Measurements from ENCODE around the gene FHDC1.

FHDC1 gene

DNA sequence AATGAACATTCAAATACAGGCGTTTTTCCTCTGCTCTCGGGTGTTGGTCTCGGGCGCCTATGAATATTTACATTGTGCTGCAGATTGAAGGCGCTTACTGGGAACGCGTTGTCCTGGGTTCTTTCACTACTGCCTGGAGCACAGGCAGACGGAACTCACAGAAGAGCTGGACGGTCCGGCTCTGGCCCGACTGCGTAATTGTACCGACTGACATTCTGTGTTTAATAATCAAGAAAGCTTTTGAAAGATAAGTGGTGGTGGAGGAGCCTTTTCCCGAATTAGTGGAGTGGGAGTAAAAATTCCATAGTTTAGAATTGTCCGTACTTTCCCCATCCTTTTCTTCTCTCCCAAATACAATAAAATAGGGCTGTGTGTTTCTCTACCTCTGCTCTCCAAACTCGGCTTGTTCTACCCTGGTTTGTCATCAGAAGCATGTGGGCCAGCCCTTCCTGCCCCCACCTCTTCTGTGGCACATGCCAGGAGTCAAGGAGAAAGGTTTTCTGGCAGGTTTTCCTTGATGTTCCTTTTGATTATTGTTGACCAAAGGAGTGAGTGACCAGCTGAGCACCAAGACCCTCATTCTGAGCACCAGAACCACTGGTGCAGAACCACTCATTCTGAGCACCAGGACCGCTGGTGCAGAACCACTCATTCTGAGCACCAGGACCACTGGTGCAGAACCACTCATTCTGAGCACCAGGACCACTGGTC, 2.3 kb downstream of the FHDC1 start:
- H4K20me1 ChIP-seq (ENCODE audit: insufficient read depth, low read length) = 0 out of 2 replicates have a peak, but pooled peaks cover 5% of the 10 kb centered on the region
- no peaks in the 10 kb centered on the region for H3K9me3 ChIP-seq (ENCODE audit: insufficient read depth, low read length)
- H3K4me1 ChIP-seq (ENCODE audit: low read length) = peaks cover 12% of the 10 kb centered on the region
- H3K9ac ChIP-seq (ENCODE audit: low read length) = 0 out of 2 replicates have a peak overlapping the region, but pooled peaks have one; percentile 5
- no peaks in the 10 kb centered on the region for H3K79me2 ChIP-seq (ENCODE audit: low read length)
- H3K27me3 ChIP-seq (ENCODE audit: low read depth, low read length) = peaks cover 68% of the 10 kb centered on the region
- H2AFZ ChIP-seq (ENCODE audit: low read depth, low read length) = no peak overlapping the region
- H3K36me3 ChIP-seq (replicated peaks; ENCODE audit: low read depth, low read length) = no peaks in the 10 kb centered on the region
- peak overlapping the region; percentile 80 for H3K4me3 ChIP-seq (ENCODE audit: low read length)
- peak overlapping the region; percentile 96 for H3K4me2 ChIP-seq (ENCODE audit: low read length)
- TF ChIP-seq, protein P1, sequence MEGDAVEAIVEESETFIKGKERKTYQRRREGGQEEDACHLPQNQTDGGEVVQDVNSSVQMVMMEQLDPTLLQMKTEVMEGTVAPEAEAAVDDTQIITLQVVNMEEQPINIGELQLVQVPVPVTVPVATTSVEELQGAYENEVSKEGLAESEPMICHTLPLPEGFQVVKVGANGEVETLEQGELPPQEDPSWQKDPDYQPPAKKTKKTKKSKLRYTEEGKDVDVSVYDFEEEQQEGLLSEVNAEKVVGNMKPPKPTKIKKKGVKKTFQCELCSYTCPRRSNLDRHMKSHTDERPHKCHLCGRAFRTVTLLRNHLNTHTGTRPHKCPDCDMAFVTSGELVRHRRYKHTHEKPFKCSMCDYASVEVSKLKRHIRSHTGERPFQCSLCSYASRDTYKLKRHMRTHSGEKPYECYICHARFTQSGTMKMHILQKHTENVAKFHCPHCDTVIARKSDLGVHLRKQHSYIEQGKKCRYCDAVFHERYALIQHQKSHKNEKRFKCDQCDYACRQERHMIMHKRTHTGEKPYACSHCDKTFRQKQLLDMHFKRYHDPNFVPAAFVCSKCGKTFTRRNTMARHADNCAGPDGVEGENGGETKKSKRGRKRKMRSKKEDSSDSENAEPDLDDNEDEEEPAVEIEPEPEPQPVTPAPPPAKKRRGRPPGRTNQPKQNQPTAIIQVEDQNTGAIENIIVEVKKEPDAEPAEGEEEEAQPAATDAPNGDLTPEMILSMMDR (IDR thresholded peaks at IDR 0.05; ENCODE audit: low read depth, low read length) = no peak
- TF ChIP-seq EZH2phosphoT487 (IDR thresholded peaks at IDR 0.05; ENCODE audit: low read depth) = 0 out of 2 replicates have a peak, but pooled peaks have one; percentile 1
- no peak overlapping the region for H3K27ac ChIP-seq (ENCODE audit: low read length)

DNA sequence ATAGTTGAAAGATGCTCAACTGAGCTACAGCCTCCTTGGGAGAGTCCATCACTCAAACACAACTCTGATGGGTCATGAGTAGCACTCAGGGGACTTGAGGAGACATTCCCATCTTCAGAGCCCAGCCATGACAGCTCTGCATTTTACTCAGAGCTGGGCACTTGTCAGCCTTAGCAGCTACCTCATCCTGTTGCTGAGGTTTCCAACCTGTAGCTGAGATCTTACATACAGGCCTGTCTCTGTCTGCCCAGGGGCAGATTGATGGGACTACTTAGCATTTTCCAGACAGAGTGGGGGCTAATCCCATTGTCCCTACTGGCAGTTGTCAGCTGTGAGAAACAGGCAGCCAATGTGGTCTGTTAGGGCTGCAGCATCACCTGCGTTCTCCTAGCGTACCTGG, 3.5 kb downstream of the FHDC1 start:
- H2AFZ ChIP-seq (ENCODE audit: low read depth, low read length) = no peak overlapping the region
- H3K27me3 ChIP-seq (ENCODE audit: low read depth, low read length) = peaks cover 64% of the 10 kb centered on the region
- no peak for TF ChIP-seq EZH2phosphoT487 (IDR thresholded peaks at IDR 0.05; ENCODE audit: low read depth)
- TF ChIP-seq, protein P1 (IDR thresholded peaks at IDR 0.05; ENCODE audit: low read depth, low read length) = no peak
- H3K27ac ChIP-seq (ENCODE audit: low read length) = no peak overlapping the region
- no peak overlapping the region for H3K4me2 ChIP-seq (ENCODE audit: low read length)
- no peak overlapping the region for H3K9ac ChIP-seq (ENCODE audit: low read length)
- no peak overlapping the region for H3K4me3 ChIP-seq (ENCODE audit: low read length)
- H4K20me1 ChIP-seq (ENCODE audit: insufficient read depth, low read length) = 0 out of 2 replicates have a peak, but pooled peaks cover 5% of the 10 kb centered on the region
- H3K36me3 ChIP-seq (replicated peaks; ENCODE audit: low read depth, low read length) = no peaks in the 10 kb centered on the region
- no peaks in the 10 kb centered on the region for H3K79me2 ChIP-seq (ENCODE audit: low read length)
- H3K9me3 ChIP-seq (ENCODE audit: insufficient read depth, low read length) = no peaks in the 10 kb centered on the region
- H3K4me1 ChIP-seq (ENCODE audit: low read length) = peaks cover 12% of the 10 kb centered on the region

DNA sequence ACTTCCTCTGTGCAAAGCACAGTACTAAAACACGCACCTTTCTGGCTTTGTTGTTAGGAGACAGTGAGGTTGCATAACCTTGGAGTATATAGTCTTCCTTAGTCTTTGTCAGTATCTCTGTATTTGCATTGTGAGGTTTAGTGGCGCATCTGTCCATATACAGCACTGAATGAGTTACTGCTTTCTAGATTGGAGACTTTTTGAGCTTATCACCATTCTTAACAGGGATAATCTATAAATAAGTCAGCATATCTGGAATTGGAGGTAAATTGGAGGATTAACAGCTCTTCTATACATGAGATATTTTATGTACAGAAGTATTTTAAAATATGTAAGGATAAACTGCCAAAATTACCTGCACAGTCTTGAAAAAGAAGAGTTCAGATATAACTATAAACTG, 4.3 kb downstream of the FHDC1 start:
- peaks cover 59% of the 10 kb centered on the region for H3K27me3 ChIP-seq (ENCODE audit: low read depth, low read length)
- no peak overlapping the region for H3K27ac ChIP-seq (ENCODE audit: low read length)
- no peak overlapping the region for H3K4me2 ChIP-seq (ENCODE audit: low read length)
- no peak overlapping the region for H3K9ac ChIP-seq (ENCODE audit: low read length)
- H2AFZ ChIP-seq (ENCODE audit: low read depth, low read length) = no peak overlapping the region
- no peaks in the 10 kb centered on the region for H3K79me2 ChIP-seq (ENCODE audit: low read length)
- H3K4me1 ChIP-seq (ENCODE audit: low read length) = peaks cover 10% of the 10 kb centered on the region
- H3K4me3 ChIP-seq (ENCODE audit: low read length) = no peak overlapping the region
- 0 out of 2 replicates have a peak, but pooled peaks cover 5% of the 10 kb centered on the region for H4K20me1 ChIP-seq (ENCODE audit: insufficient read depth, low read length)
- H3K9me3 ChIP-seq (ENCODE audit: insufficient read depth, low read length) = no peaks in the 10 kb centered on the region
- TF ChIP-seq, protein P1 (IDR thresholded peaks at IDR 0.05; ENCODE audit: low read depth, low read length) = no peak
- TF ChIP-seq EZH2phosphoT487 (IDR thresholded peaks at IDR 0.05; ENCODE audit: low read depth) = no peak
- H3K36me3 ChIP-seq (replicated peaks; ENCODE audit: low read depth, low read length) = no peaks in the 10 kb centered on the region

DNA sequence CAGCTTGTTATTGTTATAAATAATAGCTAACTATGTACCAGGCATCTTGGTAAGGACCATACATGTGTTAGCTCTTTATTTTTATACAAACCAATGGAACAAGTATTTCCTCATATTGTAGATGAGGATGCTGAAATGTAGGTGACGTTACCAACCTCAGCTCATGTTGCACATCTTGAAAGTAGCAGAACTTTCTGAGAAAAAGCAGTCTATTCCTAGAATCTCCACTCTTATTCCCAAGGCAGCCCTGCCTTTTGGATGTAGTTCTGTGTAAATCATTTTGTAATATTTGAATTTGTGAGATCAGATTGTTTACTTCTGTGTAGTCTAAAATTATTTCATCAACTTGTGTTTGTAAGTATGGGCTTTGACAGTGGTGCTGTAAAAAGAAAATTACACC, 5.3 kb downstream of the FHDC1 start:
- Histone ChIP-seq H3K4me1 (ENCODE audit: low read length) (peaks cover 16% of the 10 kb centered on the region), H2AFZ (ENCODE audit: low read depth, low read length) (no peak overlapping the region), H4K20me1 (ENCODE audit: insufficient read depth, low read length) (0 out of 2 replicates have a peak, but pooled peaks cover 5% of the 10 kb centered on the region), H3K36me3 (replicated peaks; ENCODE audit: low read depth, low read length) (no peaks in the 10 kb centered on the region), H3K27me3 (ENCODE audit: low read depth, low read length) (peaks cover 56% of the 10 kb centered on the region), H3K27ac (ENCODE audit: low read length) (no peak overlapping the region), H3K9me3 (ENCODE audit: insufficient read depth, low read length) (no peaks in the 10 kb centered on the region), H3K4me3 (ENCODE audit: low read length) (no peak overlapping the region), H3K9ac (ENCODE audit: low read length) (no peak overlapping the region), H3K79me2 (ENCODE audit: low read length) (no peaks in the 10 kb centered on the region), H3K4me2 (ENCODE audit: low read length) (no peak overlapping the region)
- no peak for TF ChIP-seq EZH2phosphoT487 (IDR thresholded peaks at IDR 0.05; ENCODE audit: low read depth)
- TF ChIP-seq, protein P1 (IDR thresholded peaks at IDR 0.05; ENCODE audit: low read depth, low read length) = no peak
